Sigmoid colon (tissue), 7 donors: Measurements from ENCODE around the gene RADIL. TPM values are rescaled to one million over a fixed set of nuclear protein-coding genes. Genes with fewer than 3 reads are reported as not detected.

Source experiments
- DNase-seq: peaks from one replicate; pipeline ENCODE4 v3.0.0-alpha.2; 2019
- H3K27ac ChIP-seq, 4 donors: fragments of 200-600 bp; sonication (generic); one replicate each; pipeline ENCODE4 v1.5.1; 2016 to 2019; ENCODE audit warnings: mild to moderate bottlenecking in 1 of 4
- H3K27me3 ChIP-seq, 3 donors: fragments of 200-600 bp; sonication (generic); one replicate each; pipeline ENCODE4 v1.5.1; 2019; ENCODE audit warnings: mild to moderate bottlenecking in 1 of 3
- H3K36me3 ChIP-seq, 4 donors: fragments of 200-600 bp; sonication (generic); one replicate each; pipeline ENCODE4 v1.5.1; 2016 to 2019
- H3K4me1 ChIP-seq, 4 donors: fragments of 200-600 bp; sonication (generic); one replicate each; pipeline ENCODE4 v1.5.1; 2017 to 2019
- H3K4me3 ChIP-seq, 4 donors: fragments of 200-600 bp; sonication (generic); one replicate each; pipeline ENCODE4 v1.5.1; 2017 to 2019; ENCODE audit warnings: mild to moderate bottlenecking in 2 of 4, moderate library complexity in 1 of 4
- H3K9me3 ChIP-seq, 4 donors: fragments of 200-600 bp in 3 of 4; sonication (generic) in 3 of 4; one replicate each; pipeline versions ENCODE4 v1.5.1 to v1.6.1; 2013 to 2019
- EP300 ChIP-seq, 4 donors: sonication (generic); formaldehyde crosslinking; IDR thresholded peaks; one replicate each; pipeline ENCODE4 v1.6.1; 2017; ENCODE audit warnings: antibody characterized with exemption in 4 of 4
- POLR2A ChIP-seq, 2 donors: fragments of 450-650 bp; IDR thresholded peaks; one replicate each; pipeline ENCODE4 v1.6.1; 2016; ENCODE audit warnings: antibody characterized with exemption in 2 of 2, mild to moderate bottlenecking in 2 of 2, moderate library complexity in 2 of 2
- POLR2AphosphoS5 ChIP-seq, 4 donors: sonication (generic); formaldehyde crosslinking; IDR thresholded peaks; one replicate each; pipeline ENCODE4 v1.6.1; 2017; ENCODE audit warnings: antibody characterized with exemption in 4 of 4
- WGBS, 2 donors: extraction: QIAGEN DNeasy Blood & Tissue Kit; methylation state at CpG; one replicate each; pipeline ENCODE4 v1.1.7; 2013; 5-methylcytosine and 5-hydroxymethylcytosine counted together
- intact Hi-C: fragments of 100-400 bp; cut with DNase I; formaldehyde crosslinking; loops from one replicate; pipeline ENCODE4 v1.15.1; 2023
- polyA plus RNA-seq, 3 donors: library from polyadenylated mRNA; stranded (reverse); fragments of 200-250 nt; gene quantifications; one replicate each; pipeline ENCODE4 v1.2.3, GENCODE V29; 2013
- total RNA-seq, 4 donors: library from RNA; depleted of rRNA; stranded (reverse); fragments of >200 nt; gene quantifications; one replicate each; pipeline ENCODE4 v1.1.0, GENCODE V29; 2016
- TF ChIP-seq, protein P1 (sequence below), 4 experiments: fragments of 450-650 bp in 3 of 4; fragments of 200-600 bp in 1 of 4; IDR thresholded peaks; one replicate each; pipeline ENCODE4 v1.5.1; 2016 to 2019; ENCODE audit warnings: antibody characterized with exemption in 4 of 4, mild to moderate bottlenecking in 3 of 4, moderate library complexity in 2 of 4
- donor health status: healthy with polysubstance abuse.
- donor health status: Bipolar disorder and iron deficiency.
- donor health status: healthy.

Gene RADIL
- total and polyA plus RNA-seq, 7 donors, result 1.2 to 10.8 (median 5.6) TPM

- intact Hi-C loops, result no loop called here
- Histone ChIP-seq H3K27me3 (no peaks in the 10 kb centered on the region), H3K4me3 (peak overlapping the region in 1 of 4 donors; percentile 51), H3K27ac (peak overlapping the region in 3 of 4 donors; percentile 95 to 99 (median 96)), H3K36me3 (peaks cover 0 to 8% (median 3%) of the 10 kb centered on the region in 4 donors), H3K9me3 (no peaks in the 10 kb centered on the region), H3K4me1 (peaks cover 0 to 60% (median 55%) of the 10 kb centered on the region in 4 donors)
- TF ChIP-seq EP300 (IDR thresholded peaks at IDR 0.05) (no peak), POLR2A (IDR thresholded peaks at IDR 0.05) (no peak), POLR2AphosphoS5 (IDR thresholded peaks at IDR 0.05) (no peak)
- TF ChIP-seq, protein P1, sequence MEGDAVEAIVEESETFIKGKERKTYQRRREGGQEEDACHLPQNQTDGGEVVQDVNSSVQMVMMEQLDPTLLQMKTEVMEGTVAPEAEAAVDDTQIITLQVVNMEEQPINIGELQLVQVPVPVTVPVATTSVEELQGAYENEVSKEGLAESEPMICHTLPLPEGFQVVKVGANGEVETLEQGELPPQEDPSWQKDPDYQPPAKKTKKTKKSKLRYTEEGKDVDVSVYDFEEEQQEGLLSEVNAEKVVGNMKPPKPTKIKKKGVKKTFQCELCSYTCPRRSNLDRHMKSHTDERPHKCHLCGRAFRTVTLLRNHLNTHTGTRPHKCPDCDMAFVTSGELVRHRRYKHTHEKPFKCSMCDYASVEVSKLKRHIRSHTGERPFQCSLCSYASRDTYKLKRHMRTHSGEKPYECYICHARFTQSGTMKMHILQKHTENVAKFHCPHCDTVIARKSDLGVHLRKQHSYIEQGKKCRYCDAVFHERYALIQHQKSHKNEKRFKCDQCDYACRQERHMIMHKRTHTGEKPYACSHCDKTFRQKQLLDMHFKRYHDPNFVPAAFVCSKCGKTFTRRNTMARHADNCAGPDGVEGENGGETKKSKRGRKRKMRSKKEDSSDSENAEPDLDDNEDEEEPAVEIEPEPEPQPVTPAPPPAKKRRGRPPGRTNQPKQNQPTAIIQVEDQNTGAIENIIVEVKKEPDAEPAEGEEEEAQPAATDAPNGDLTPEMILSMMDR (IDR thresholded peaks at IDR 0.05), result no peak
- no peak for DNase-seq
- 70 to 86% methylated on average over 9 of the region's 9 CpGs for WGBS, 2 donors
These were observed 112.6 kb downstream of the RADIL start for GRCh38 chr7:4770886-4771285.

GRCh38 chr7:4769761-4770160 lies 113.8 kb downstream of the RADIL start:
- TF ChIP-seq POLR2A (IDR thresholded peaks at IDR 0.05), result no peak
- no peak for TF ChIP-seq EP300 (IDR thresholded peaks at IDR 0.05)
- TF ChIP-seq POLR2AphosphoS5 (IDR thresholded peaks at IDR 0.05), result no peak
- TF ChIP-seq, protein P1 (IDR thresholded peaks at IDR 0.05), result no peak
- H3K27me3 ChIP-seq, result no peaks in the 10 kb centered on the region

GRCh38 chr7:4768597-4769569 lies 114.6 kb downstream of the RADIL start:
- Histone ChIP-seq H3K9me3 (no peaks in the 10 kb centered on the region), H3K4me1 (peaks cover 0 to 71% (median 65%) of the 10 kb centered on the region in 4 donors), H3K4me3 (peak overlapping the region; percentile 26 to 53 (median 46)), H3K27me3 (no peaks in the 10 kb centered on the region), H3K36me3 (peaks cover 3 to 16% (median 7%) of the 10 kb centered on the region in 4 donors), H3K27ac (peak overlapping the region; percentile 82 to 99 (median 96))
- 90 to 94% methylated on average over 27 of the region's 27 CpGs for WGBS, 2 donors
- intact Hi-C loops, result loop anchor here (5.0 kb wide), 1 partner anchor 127 kb away; no protein-coding TSS in a partner anchor
- TF ChIP-seq EP300 (IDR thresholded peaks at IDR 0.05) (no peak), POLR2A (IDR thresholded peaks at IDR 0.05) (no peak), POLR2AphosphoS5 (IDR thresholded peaks at IDR 0.05) (peak in 1 of 4 donors; percentile 36)
- TF ChIP-seq, protein P1 (IDR thresholded peaks at IDR 0.05), result no peak
- DNase-seq, result no peak

More at GRCh38 chr7:4769761-4770160, 113.8 kb downstream of the RADIL start:
- Histone ChIP-seq H3K27ac (peak overlapping the region; percentile 82 to 99 (median 96)), H3K36me3 (peaks cover 0 to 8% (median 4%) of the 10 kb centered on the region in 4 donors), H3K4me3 (peak overlapping the region; percentile 26 to 53 (median 46)), H3K9me3 (no peaks in the 10 kb centered on the region), H3K4me1 (peaks cover 0 to 71% (median 65%) of the 10 kb centered on the region in 4 donors)
- DNase-seq, result no peak
- intact Hi-C loops, result loop anchor here (5.0 kb wide), 1 partner anchor 127 kb away; no protein-coding TSS in a partner anchor
- 44 to 71% methylated on average over 7 of the region's 7 CpGs for WGBS, 2 donors

DNA sequence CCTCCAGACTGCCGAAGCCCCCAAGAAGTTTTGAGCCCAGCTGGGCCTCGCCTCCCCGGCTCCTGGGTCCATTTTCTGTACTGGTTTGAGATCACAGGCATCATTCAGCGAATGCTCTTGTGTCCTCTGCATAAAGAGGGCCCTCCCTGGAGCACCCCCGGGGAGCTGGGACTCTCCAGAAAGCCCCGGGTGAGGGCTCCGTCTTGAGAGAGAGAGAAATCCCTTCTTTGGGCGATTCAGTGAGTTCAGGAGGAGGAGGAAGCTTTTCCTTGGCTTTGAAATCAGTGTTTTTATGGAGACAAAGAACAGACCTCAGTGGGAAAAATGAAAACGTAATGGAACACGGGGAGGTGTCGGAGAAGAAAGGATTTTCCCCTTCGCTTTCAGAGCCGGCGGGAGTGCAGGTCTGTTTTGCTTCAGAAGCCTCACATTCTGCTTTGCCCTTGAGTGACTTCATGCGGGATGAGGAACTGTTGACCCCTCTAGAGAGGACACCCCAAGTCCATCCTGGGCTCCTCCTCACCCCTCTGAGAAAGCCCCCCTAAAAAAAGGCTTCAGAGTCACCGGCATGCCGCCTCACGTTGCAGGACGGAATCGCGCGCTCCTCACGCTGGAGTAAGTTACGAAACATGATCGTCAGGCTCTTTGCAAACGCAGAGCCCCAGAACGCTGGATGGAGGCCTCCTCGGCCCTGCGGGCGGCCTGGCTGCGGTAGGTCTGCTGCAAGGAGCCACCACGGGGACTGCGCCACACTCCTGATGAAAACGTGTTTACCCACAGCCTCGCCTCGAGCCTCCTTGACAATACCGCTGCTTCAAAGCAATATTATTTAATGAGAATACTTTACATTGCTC lies 116.6 kb downstream of the RADIL start:
- peak; percentile 45 to 66 for TF ChIP-seq POLR2A (IDR thresholded peaks at IDR 0.05)
- TF ChIP-seq, protein P1 (IDR thresholded peaks at IDR 0.05), result no peak
- TF ChIP-seq POLR2AphosphoS5 (IDR thresholded peaks at IDR 0.05), result peak; percentile 66 to 86 (median 84)
- TF ChIP-seq EP300 (IDR thresholded peaks at IDR 0.05), result peak; percentile 53 to 91 (median 74)
- Histone ChIP-seq H3K36me3 (peaks cover 23 to 32% (median 26%) of the 10 kb centered on the region in 4 donors), H3K4me1 (peaks cover 0 to 72% (median 60%) of the 10 kb centered on the region in 4 donors), H3K9me3 (no peaks in the 10 kb centered on the region), H3K4me3 (peak overlapping the region; percentile 26 to 53 (median 49)), H3K27ac (peak overlapping the region; percentile 82 to 99 (median 96)), H3K27me3 (no peaks in the 10 kb centered on the region)
- 85 to 88% methylated on average over 37 of the region's 37 CpGs for WGBS, 2 donors
- peak; percentile 95 for DNase-seq
- intact Hi-C loops, result loop anchor here (1.0 to 5.0 kb wide), 2 partner anchors 20 to 125 kb away; no protein-coding TSS in a partner anchor
